HG02943 (cell line): ENCODE data around the gene DPY19L2.
"Not testable (repeated sequence)": the region's sequence is repeated elsewhere in the genome, so short reads cannot be mapped to it uniquely, and the experiment has no call there.

Experiments used
- ATAC-seq: cut with Tn5 transposase; IDR thresholded peaks from one replicate; pipeline ENCODE4 v1.9.1; 2021; ENCODE audit warnings: mild to moderate bottlenecking, low read depth, moderate library complexity; ENCODE audit not compliant: unreplicated experiment

The DPY19L2 gene

GRCh38 chr12:63668028-63668799 is at the start of gene DPY19L2:
Gene DPY19L2 (minus strand): TSS chr12:63668493. CDS start chr12:63668393, 100 bp downstream.
- peak; percentile 71 for ATAC-seq

- not testable (repeated sequence) for ATAC-seq
These were observed 48.6 kb upstream of the DPY19L2 start for GRCh38 chr12:63716891-63717290.

DNA sequence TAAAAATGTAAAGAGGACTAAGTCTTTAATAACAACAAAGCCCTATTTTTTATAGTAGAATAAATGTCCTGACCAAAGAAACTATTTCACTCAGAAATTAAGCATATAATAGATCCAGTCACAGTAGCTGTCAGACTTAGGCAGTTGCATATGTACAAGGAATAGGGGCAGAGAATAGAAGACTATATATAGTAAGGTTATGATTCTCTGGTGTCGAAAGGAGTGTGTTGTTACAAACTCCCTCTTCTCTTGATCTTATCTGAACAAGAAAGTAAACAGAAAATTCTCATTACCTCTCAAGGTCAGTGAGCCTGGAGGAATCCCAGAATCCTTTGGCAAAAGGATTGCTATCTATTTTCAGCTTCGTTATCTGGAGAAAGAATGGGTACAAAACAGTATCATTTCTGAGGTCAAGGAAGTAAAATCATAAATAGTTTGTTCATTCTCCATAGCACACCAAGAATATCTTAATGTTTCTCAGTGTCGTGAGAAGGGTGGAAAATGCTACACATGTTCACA is 46.9 kb upstream of the DPY19L2 start:
- ATAC-seq, result not testable (repeated sequence)

DNA sequence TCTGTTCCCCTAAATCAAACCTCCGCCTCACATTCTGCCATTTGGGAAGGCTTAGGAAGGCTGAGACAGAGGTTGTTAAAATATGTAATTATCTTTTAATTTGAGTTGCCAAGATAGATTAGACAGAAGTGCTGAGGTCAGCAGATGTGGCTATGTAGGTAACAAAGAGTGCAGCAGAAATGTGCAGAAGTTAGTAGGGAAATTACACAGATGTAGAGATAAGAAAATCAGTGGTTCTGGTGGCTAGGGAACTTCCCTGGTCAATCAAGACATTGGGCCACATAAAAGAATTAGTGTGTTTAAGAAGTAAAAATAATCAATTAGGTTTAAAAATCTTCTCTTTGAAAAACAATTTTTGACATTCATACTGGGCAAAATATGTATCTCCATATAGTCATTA is 46.1 kb upstream of the DPY19L2 start:
- ATAC-seq, result not testable (repeated sequence)

DNA sequence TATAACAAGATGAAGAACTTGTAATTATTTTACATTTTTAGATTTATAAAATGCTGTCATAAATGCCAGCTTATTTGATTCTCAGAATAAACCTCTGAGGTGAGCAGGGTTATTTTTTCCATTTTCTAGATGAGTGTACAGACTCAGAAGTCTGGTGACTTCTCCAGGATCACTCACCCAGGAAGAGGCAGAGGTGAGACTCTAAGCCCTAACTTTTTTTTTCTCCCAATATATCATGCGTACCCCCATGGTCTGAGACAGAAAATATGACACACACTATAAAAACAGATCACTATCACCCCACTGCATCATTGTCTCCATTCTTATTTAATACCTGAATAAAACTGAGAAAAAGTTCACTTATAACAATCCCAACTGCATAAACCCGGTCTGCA is 45.4 kb upstream of the DPY19L2 start:
- not testable (repeated sequence) for ATAC-seq

GRCh38 chr12:63712979-63713680 is 44.8 kb upstream of the DPY19L2 start:
- not testable (repeated sequence) for ATAC-seq

- not testable (repeated sequence) for ATAC-seq
These were observed 44.2 kb upstream of the DPY19L2 start for GRCh38 chr12:63712376-63712974.

DNA sequence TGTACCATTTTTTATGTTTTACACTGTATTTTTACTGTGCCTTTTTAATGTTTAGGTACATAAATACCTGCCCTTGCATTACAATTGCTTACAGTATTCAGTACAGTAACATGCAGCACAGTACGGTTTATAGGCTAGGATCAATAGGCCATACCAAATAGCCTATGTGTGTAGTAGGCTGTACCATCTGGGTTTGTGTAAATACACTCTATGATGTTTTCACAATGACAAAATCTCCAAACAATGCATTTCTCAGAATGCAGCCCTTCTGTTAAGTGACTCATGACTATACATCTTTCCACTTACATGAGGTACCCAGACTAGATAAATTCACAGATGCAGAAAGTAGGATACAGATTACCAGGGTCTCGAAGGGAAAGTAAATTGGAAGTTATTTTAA is 43.0 kb upstream of the DPY19L2 start:
- ATAC-seq, result not testable (repeated sequence)

DNA sequence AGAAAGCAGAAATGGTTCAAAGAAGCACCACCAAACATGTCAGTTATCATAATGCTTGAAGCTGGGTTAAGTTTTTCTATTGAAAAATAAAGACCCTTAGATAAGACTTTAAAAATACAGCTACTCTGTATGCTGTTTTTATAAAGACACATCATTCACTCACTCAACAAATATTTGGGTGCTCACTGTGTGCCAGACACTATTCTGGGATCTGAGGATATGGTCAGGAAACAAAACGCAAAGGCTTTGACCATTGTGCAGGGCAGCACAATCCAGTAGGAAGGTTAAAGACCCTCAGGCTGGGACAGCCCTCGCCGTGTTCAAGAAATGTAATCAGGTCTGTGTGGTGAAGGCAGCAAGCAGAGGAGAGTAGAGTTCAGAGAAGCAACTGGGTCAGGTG is 38.0 kb upstream of the DPY19L2 start:
- ATAC-seq, result no peak

DNA sequence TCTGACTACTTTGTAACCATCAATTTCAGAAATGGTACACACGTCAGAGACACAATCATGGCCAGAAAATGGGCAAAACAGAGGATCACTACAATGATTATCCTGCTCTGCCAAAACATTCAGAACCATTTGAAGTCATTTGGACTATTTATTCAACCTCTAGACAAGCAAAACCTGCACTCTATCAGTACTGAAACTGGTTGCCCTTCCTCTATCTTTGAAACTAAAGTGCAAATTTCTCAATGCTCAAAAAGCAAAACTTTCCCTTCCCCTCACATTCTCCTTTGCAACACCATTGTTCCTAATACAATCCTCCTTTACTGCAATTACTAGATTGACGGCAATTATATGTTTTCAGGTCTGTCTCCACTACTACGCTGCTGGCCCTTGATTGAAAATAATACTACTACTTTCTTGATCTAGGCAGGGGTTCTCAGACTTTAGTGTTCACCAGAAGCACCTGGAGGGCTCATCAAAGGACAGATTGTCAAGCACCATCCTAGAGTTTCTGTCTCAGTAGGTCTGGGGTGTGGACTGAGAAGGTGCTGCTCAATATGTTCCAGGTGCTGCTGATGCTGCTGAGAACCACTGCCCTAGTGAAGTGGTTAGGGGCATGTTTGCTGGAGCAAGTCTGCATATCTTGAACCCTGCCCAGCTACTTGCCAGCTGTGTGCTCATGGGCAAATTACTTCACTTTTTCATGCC is 31.5 kb upstream of the DPY19L2 start:
- ATAC-seq, result not testable (repeated sequence)

DNA sequence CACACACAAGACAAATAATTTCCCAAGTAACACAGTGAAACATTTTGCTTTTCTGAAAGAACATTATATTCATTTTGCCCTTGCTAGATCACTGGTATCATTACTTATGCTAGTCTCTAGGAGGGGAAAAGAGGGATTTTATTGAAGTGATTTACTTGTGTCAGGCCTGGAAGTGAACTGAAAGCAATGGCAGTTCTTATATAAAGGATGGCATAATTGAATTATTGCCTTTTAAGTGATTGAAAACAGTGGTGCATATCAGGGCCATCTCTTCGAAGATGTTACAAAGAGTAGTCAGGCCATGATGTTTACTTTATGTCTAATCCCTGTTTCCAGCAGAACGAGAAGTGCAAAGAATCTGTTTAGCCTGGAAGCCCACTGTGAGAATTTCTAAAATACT is 30.7 kb upstream of the DPY19L2 start:
- ATAC-seq, result not testable (repeated sequence)

DNA sequence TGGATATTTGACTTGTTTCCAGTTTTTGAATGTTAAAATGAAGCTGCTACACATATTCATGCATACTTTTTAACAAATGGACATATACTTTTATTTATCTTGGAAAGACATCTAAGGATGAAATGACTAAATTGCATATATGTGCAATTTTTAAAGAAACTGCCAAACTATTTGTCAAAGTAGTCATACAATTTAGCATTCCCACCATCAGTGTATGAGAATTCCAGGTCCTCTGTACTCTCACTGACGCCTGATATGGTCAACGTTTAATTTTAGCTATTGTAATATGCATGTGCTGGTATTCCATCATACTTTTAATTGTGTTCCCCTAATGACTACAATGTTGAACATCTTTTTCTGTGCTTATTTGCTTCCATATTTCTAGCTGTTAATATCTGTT is 22.5 kb upstream of the DPY19L2 start:
- not testable (repeated sequence) for ATAC-seq

- ATAC-seq, result not testable (repeated sequence)
These were observed 20.8 kb upstream of the DPY19L2 start for GRCh38 chr12:63689141-63689540.

GRCh38 chr12:63686623-63687022 is 18.3 kb upstream of the DPY19L2 start:
- not testable (repeated sequence) for ATAC-seq

- ATAC-seq, result not testable (repeated sequence)
These were observed 17.5 kb upstream of the DPY19L2 start for GRCh38 chr12:63685789-63686188.

GRCh38 chr12:63682617-63683016 is 14.3 kb upstream of the DPY19L2 start:
- not testable (repeated sequence) for ATAC-seq

DNA sequence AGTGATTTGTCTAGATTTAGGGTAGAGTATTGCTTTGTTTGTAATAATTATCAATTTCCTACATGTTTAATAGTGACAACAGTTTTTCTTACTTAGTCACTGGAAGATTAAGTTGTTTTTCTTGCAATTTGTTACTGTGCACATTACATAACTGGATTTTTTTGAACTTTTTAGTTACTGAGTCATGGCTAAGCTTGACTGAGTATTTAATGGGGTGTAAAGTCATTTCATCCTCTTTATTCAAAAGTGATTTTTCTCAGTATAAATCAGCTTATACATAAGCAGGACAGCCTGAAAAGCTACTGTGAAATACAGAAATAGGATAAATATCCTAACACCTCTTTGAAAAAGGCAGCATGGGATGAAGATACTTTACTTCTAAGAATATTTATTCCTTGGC is 12.5 kb upstream of the DPY19L2 start:
- ATAC-seq, result not testable (repeated sequence)

DNA sequence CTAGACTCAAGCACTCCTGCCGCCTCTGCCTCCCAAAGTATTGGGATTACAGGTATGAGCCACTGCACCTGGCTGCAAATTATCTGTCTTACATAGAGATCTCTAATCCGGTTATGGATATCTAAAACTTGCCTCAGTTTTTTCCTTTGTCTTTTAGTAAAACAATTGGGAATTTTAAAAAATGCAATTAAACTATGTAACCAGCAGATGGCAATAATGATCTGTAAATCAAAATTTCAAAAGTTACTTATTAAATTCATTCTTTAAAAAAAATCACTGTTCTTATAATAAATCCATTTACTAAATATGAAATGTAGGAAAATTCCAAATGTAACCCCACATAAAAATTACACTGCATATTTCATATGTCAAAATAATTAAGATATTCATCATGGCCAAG is 4.3 kb upstream of the DPY19L2 start:
- not testable (repeated sequence) for ATAC-seq

GRCh38 chr12:63669936-63670335 is 1.6 kb upstream of the DPY19L2 start:
- ATAC-seq, result not testable (repeated sequence)

GRCh38 chr12:63669427-63669826 is 1.1 kb upstream of the DPY19L2 start:
- ATAC-seq, result not testable (repeated sequence)
